Measurements from ENCODE around the gene STK24.

STK24 gene

GRCh38 chr13:98584668-98585397 lies 7.9 kb upstream of the STK24 start:
- no peak overlapping the region for H3K4me3 Mint-ChIP-seq
- H3K9me3 Mint-ChIP-seq = peaks cover 7% of the 10 kb centered on the region
- peaks cover 23% of the 10 kb centered on the region for H3K4me1 Mint-ChIP-seq
- peaks cover 2% of the 10 kb centered on the region for H3K27me3 Mint-ChIP-seq (ENCODE audit: low read depth, poor library complexity)
- DNase-seq = no peak
- TF ChIP-seq CTCF (IDR thresholded peaks at IDR 0.05) = no peak
- H3K27ac Mint-ChIP-seq = no peak overlapping the region
- H3K36me3 Mint-ChIP-seq (ENCODE audit: low read depth) = no peaks in the 10 kb centered on the region

GRCh38 chr13:98582947-98583346 lies 6.0 kb upstream of the STK24 start:
- H3K36me3 Mint-ChIP-seq (ENCODE audit: low read depth) = no peaks in the 10 kb centered on the region
- DNase-seq = no peak
- peak overlapping the region; percentile 2 for H3K27ac Mint-ChIP-seq
- peaks cover 6% of the 10 kb centered on the region for H3K27me3 Mint-ChIP-seq (ENCODE audit: low read depth, poor library complexity)
- no peak for TF ChIP-seq CTCF (IDR thresholded peaks at IDR 0.05)
- no peaks in the 10 kb centered on the region for H3K9me3 Mint-ChIP-seq
- H3K4me3 Mint-ChIP-seq = no peak overlapping the region
- H3K4me1 Mint-ChIP-seq = peaks cover 38% of the 10 kb centered on the region

DNA sequence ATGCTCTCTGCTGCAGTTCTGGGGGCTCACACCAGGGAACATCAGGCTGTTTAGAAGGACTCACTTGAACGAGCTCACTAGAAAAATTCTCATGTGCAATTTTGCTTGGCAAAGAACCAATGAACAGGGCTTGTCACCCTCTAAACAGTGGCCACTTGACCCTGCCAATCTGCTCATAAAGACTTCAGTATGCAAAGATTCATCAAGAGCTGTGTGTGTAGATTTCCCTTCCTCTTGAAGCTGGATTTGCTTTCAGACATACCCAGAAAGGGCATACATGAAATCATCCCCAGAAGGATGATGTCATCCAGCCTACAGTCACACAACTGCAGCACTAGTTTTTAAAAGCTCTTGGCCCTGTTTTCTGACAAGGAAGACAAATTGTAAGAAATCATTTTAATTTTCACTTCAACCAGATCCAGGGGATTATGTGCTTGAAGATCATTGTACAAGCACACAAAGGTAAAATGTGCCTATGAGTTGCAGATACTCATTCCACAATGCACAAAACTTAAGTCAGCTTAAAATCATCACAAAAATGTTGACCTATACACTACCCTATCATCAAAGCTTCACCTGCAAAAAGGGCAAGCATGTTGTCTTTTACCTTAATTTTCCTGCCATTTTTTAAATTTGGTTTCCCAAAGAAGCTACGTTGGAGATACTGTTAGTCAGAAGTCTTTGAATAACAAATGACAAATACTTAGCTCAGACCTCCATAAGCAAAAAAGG lies 5.2 kb upstream of the STK24 start:
- no peak for DNase-seq
- Mint-ChIP-seq H3K9me3 (no peaks in the 10 kb centered on the region), H3K27me3 (ENCODE audit: low read depth, poor library complexity) (peaks cover 10% of the 10 kb centered on the region), H3K4me3 (no peak overlapping the region), H3K27ac (peak overlapping the region; percentile 78), H3K4me1 (peaks cover 44% of the 10 kb centered on the region), H3K36me3 (ENCODE audit: low read depth) (no peaks in the 10 kb centered on the region)
- TF ChIP-seq CTCF (IDR thresholded peaks at IDR 0.05) = no peak

GRCh38 chr13:98581381-98581780 lies 4.5 kb upstream of the STK24 start:
- Mint-ChIP-seq H3K4me1 (peaks cover 44% of the 10 kb centered on the region), H3K4me3 (no peak overlapping the region), H3K27me3 (ENCODE audit: low read depth, poor library complexity) (peaks cover 10% of the 10 kb centered on the region), H3K36me3 (ENCODE audit: low read depth) (no peaks in the 10 kb centered on the region), H3K27ac (no peak overlapping the region), H3K9me3 (no peaks in the 10 kb centered on the region)
- no peak for TF ChIP-seq CTCF (IDR thresholded peaks at IDR 0.05)
- no peak for DNase-seq

DNA sequence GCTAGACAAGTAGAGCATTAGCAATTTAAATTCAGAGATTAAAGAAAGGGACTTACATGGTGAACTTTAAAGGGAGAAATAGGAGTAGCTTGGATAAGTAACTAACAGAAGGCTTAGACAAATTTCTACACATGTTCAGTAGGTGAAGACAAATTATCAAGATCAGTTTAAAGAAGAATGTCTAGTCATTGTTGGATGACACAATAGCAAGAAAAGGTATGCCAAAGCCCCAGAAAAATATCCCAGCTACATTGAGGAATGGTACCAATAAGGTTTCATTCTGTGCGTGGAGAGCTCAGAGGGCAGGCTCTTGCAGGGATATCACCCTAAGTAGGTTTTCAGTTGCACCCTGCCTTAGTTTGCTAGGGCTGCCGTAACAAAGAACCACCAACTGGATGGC lies 3.5 kb upstream of the STK24 start:
- Mint-ChIP-seq H3K9me3 (no peaks in the 10 kb centered on the region), H3K4me3 (no peak overlapping the region), H3K36me3 (ENCODE audit: low read depth) (no peaks in the 10 kb centered on the region), H3K27me3 (ENCODE audit: low read depth, poor library complexity) (peaks cover 10% of the 10 kb centered on the region), H3K27ac (no peak overlapping the region), H3K4me1 (peaks cover 46% of the 10 kb centered on the region)
- TF ChIP-seq CTCF (IDR thresholded peaks at IDR 0.05) = no peak
- DNase-seq = no peak

Measured in nephron progenitor cell (in vitro differentiated cells).